ENCODE results near the gene NEDD9.

The NEDD9 gene

DNA sequence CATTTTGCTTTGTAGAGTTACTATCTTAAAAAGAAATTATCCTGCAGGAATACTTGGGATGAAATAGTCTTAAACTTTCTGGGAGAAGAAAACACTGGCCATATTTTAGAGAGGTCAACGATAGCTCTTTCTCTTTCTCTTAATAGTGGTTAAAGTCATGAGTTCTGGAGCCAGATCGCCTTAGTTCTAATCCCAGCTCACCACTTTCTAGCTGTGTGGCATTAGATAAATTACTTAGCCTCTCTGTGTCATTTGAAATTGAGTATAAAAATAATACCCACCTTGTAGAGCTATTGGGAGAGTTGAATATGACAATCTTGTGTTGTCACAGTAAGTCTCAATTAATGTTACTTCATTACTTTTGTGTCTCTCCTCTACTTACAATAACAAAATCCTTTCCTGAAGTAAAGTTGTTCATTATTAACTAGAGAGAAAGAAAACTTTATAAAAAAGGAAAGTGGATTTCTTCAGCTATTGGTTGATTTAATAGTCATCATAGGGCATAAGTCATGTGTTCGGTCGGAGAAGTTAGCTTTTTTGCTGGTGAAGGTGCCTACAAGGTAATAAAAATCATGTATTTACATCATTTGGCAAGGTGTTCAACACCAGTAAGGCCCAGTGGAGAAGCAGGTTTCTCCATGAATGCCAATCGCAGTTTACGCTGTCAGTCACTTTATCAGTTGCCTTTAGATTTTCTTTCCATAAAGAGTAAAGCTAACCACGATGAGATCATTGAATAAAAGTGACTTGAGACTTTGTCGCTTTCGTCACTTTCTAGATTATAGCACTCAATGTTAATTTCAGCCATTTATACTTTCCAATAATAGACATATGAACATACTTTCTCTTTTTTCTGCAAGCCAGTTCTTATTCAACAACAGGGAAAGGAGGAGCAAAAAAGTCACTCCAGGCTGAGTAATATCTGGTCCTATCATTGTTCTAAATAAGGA lies 2.0 kb downstream of the NEDD9 start:
- no peak overlapping the region for H3K4me2 ChIP-seq (ENCODE audit: low read depth, low read length, poor library complexity, severe bottlenecking)

GRCh38 chr6:11229655-11230046 lies 2.8 kb downstream of the NEDD9 start:
- H3K9me3 ChIP-seq (ENCODE audit: insufficient read depth, low read length): no peaks in the 10 kb centered on the region
- no peak for TF ChIP-seq EZH2phosphoT487 (conservative IDR thresholded peaks at IDR 0.05; ENCODE audit: low read length)
- TF ChIP-seq, protein P1, sequence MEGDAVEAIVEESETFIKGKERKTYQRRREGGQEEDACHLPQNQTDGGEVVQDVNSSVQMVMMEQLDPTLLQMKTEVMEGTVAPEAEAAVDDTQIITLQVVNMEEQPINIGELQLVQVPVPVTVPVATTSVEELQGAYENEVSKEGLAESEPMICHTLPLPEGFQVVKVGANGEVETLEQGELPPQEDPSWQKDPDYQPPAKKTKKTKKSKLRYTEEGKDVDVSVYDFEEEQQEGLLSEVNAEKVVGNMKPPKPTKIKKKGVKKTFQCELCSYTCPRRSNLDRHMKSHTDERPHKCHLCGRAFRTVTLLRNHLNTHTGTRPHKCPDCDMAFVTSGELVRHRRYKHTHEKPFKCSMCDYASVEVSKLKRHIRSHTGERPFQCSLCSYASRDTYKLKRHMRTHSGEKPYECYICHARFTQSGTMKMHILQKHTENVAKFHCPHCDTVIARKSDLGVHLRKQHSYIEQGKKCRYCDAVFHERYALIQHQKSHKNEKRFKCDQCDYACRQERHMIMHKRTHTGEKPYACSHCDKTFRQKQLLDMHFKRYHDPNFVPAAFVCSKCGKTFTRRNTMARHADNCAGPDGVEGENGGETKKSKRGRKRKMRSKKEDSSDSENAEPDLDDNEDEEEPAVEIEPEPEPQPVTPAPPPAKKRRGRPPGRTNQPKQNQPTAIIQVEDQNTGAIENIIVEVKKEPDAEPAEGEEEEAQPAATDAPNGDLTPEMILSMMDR (IDR thresholded peaks at IDR 0.05; ENCODE audit: insufficient read depth, low read length, poor library complexity, severe bottlenecking): no peak
- no peaks in the 10 kb centered on the region for H3K36me3 ChIP-seq (ENCODE audit: low read length)
- no peaks in the 10 kb centered on the region for H3K9me2 ChIP-seq (replicated peaks; ENCODE audit: insufficient read depth, low read length)
- no peak overlapping the region for H3K4me3 ChIP-seq (ENCODE audit: insufficient read depth, low read length, poor library complexity, severe bottlenecking)
- no peak overlapping the region for H3K27ac ChIP-seq (ENCODE audit: low read depth, low read length)
- H3K27me3 ChIP-seq (ENCODE audit: low read length): no peaks in the 10 kb centered on the region
- H4K20me1 ChIP-seq (ENCODE audit: low read depth, low read length): no peaks in the 10 kb centered on the region
- peaks cover 9% of the 10 kb centered on the region; the same call in 1 of the 2 replicates for H3F3A ChIP-seq (ENCODE audit: insufficient read depth)
- H3K79me2 ChIP-seq (ENCODE audit: insufficient read depth, low read length): peaks cover 13% of the 10 kb centered on the region; the same call in 1 of the 2 replicates
- no peak overlapping the region for H2AFZ ChIP-seq (ENCODE audit: low read depth, low read length, severe bottlenecking)
- H3K4me2 ChIP-seq (ENCODE audit: low read depth, low read length, poor library complexity, severe bottlenecking): no peak overlapping the region
- H3K9ac ChIP-seq (ENCODE audit: low read length): no peak overlapping the region

More for the DNA sequence above, 2.0 kb downstream of the NEDD9 start:
- Histone ChIP-seq H4K20me1 (ENCODE audit: low read depth, low read length) (no peaks in the 10 kb centered on the region), H3K79me2 (ENCODE audit: insufficient read depth, low read length) (peaks cover 13% of the 10 kb centered on the region; the same call in 1 of the 2 replicates), H3K9ac (ENCODE audit: low read length) (no peak overlapping the region), H3K27me3 (ENCODE audit: low read length) (no peaks in the 10 kb centered on the region), H3K4me3 (ENCODE audit: insufficient read depth, low read length, poor library complexity, severe bottlenecking) (no peak overlapping the region), H2AFZ (ENCODE audit: low read depth, low read length, severe bottlenecking) (no peak overlapping the region), H3K27ac (ENCODE audit: low read depth, low read length) (no peak overlapping the region), H3F3A (ENCODE audit: insufficient read depth) (peaks cover 11% of the 10 kb centered on the region; the same call in 1 of the 2 replicates), H3K9me2 (replicated peaks; ENCODE audit: insufficient read depth, low read length) (no peaks in the 10 kb centered on the region), H3K36me3 (ENCODE audit: low read length) (no peaks in the 10 kb centered on the region), H3K9me3 (ENCODE audit: insufficient read depth, low read length) (no peaks in the 10 kb centered on the region)
- TF ChIP-seq, protein P1 (IDR thresholded peaks at IDR 0.05; ENCODE audit: insufficient read depth, low read length, poor library complexity, severe bottlenecking): no peak
- TF ChIP-seq EZH2phosphoT487 (conservative IDR thresholded peaks at IDR 0.05; ENCODE audit: low read length): no peak

DNA sequence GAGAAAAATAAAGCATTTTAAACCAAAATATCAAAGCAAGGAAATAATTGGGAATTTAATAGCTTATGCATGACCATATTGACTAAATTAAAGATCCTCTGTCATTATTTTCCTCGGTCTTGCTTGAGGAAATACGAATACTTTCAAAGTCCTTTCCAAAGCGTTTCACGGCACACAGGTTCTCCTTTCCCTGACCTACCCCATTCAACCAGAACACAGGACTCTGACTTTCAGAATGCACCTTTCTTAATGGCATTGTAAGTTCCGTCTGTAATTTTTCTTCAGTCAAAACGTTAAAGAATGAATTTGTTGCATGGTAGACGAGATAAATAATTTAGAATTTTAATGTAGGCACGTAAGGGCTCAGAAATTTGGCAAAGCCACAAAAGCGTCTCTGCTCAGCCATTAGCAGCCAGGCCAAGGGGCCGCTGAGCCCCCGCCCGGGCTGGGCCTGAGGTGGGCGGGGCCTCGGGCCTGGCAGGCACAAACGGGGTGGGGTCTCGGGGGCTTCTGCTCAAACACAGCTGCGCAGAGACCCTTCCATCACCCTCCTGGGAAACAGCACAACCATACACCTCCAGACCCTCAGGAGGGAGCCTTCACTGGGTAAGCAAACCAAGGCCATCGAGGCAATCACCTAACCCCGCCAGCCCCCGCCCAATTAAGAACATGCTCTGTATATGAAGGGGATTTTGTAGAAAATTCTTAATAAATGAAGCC lies 3.4 kb downstream of the NEDD9 start:
- Histone ChIP-seq H3K4me2 (ENCODE audit: low read depth, low read length, poor library complexity, severe bottlenecking) (no peak overlapping the region), H3K36me3 (ENCODE audit: low read length) (no peaks in the 10 kb centered on the region), H3F3A (ENCODE audit: insufficient read depth) (peaks cover 9% of the 10 kb centered on the region; the same call in 1 of the 2 replicates), H3K79me2 (ENCODE audit: insufficient read depth, low read length) (peaks cover 13% of the 10 kb centered on the region; the same call in 1 of the 2 replicates), H3K27me3 (ENCODE audit: low read length) (no peaks in the 10 kb centered on the region), H3K4me3 (ENCODE audit: insufficient read depth, low read length, poor library complexity, severe bottlenecking) (no peak overlapping the region), H3K9ac (ENCODE audit: low read length) (no peak overlapping the region), H2AFZ (ENCODE audit: low read depth, low read length, severe bottlenecking) (no peak overlapping the region), H3K27ac (ENCODE audit: low read depth, low read length) (no peak overlapping the region), H3K9me2 (replicated peaks; ENCODE audit: insufficient read depth, low read length) (no peaks in the 10 kb centered on the region), H4K20me1 (ENCODE audit: low read depth, low read length) (no peaks in the 10 kb centered on the region), H3K9me3 (ENCODE audit: insufficient read depth, low read length) (no peaks in the 10 kb centered on the region)
- no peak for TF ChIP-seq EZH2phosphoT487 (conservative IDR thresholded peaks at IDR 0.05; ENCODE audit: low read length)
- TF ChIP-seq, protein P1 (IDR thresholded peaks at IDR 0.05; ENCODE audit: insufficient read depth, low read length, poor library complexity, severe bottlenecking): no peak

Measured in SU-DHL-6 (cell line).